SK-N-SH (cell line): ENCODE data around the gene SEMA3B. TPM values are rescaled to one million over a fixed set of nuclear protein-coding genes. Genes with fewer than 3 reads are reported as not detected.

Source experiments
- CTCF ChIA-PET: fragments of 300-600, 350-600 bp; formaldehyde crosslinking; extraction: SDS; loops from one replicate; lab custom pipeline; 2021; lab: Yijun Ruan, JAX
- POLR2A ChIA-PET: fragments of 350-600 bp; sonication (Branson Sonifier 250); formaldehyde crosslinking; extraction: SDS; loops from one replicate; lab custom pipeline; 2020; ENCODE audit warnings: antibody characterized with exemption, inconsistent platforms; lab: Yijun Ruan, JAX
- DNase-seq: peaks from one replicate; pipeline ENCODE4 v3.0.0; 2012
- H2AFZ ChIP-seq: fragments of 200-600 bp; sonication (generic); 2 replicates; pipeline ENCODE4 v1.8.1; 2016; ENCODE audit warnings: antibody characterized with exemption, mild to moderate bottlenecking, low read depth
- H3F3A ChIP-seq: fragments of 200-600 bp; sonication (generic); replicated peaks from 2 replicates; pipeline ENCODE3; 2016; ENCODE audit warnings: antibody characterized with exemption, mild to moderate bottlenecking; ENCODE audit not compliant: insufficient read depth
- H3K27ac ChIP-seq, 2 experiments: fragments of 200-500 bp in 1 of 2; fragments of 200-600 bp in 1 of 2; sonication (Bioruptor generic) in 1 of 2; sonication (generic), shearing (Covaris generic) in 1 of 2; 2 replicates each; pipeline versions ENCODE4 v1.5.1 to v1.6.1; 2014 to 2016; ENCODE audit warnings: low read depth in 2 of 2, inconsistent platforms in 1 of 2, low read length in 1 of 2, mild to moderate bottlenecking in 1 of 2, mixed read lengths in 1 of 2
- H3K27me3 ChIP-seq: fragments of 200-600 bp; sonication (generic), shearing (Covaris generic); 2 replicates; pipeline ENCODE4 v1.6.1; 2016; ENCODE audit warnings: mixed run types; ENCODE audit not compliant: insufficient read depth
- H3K36me3 ChIP-seq, 2 experiments: fragments of 200-500 bp in 1 of 2; fragments of 200-600 bp in 1 of 2; sonication (Bioruptor generic) in 1 of 2; sonication (generic) in 1 of 2; replicated peaks in 1 of 2; 2 replicates each; pipeline versions ENCODE3 to v1.5.1; 2014 to 2016; ENCODE audit warnings: low read length in 1 of 2, mild to moderate bottlenecking in 1 of 2; ENCODE audit not compliant: insufficient read depth in 2 of 2, control insufficient read depth in 1 of 2
- H3K4me1 ChIP-seq, 2 experiments: fragments of 200-500 bp in 1 of 2; fragments of 200-600 bp in 1 of 2; sonication (Bioruptor generic) in 1 of 2; sonication (generic), shearing (Covaris generic) in 1 of 2; 2 replicates each; pipeline versions ENCODE4 v1.5.1 to v1.6.1; 2014 to 2016; ENCODE audit warnings: low read depth in 1 of 2, low read length in 1 of 2, mixed run types in 1 of 2; ENCODE audit not compliant: insufficient read depth in 2 of 2, control insufficient read depth in 1 of 2
- H3K4me2 ChIP-seq: fragments of 200-600 bp; sonication (generic), shearing (Covaris generic); 2 replicates; pipeline ENCODE4 v1.6.1; 2017; ENCODE audit warnings: mixed run types
- H3K4me3 ChIP-seq, 2 experiments: fragments of 200-500 bp in 1 of 2; fragments of 200-600 bp in 1 of 2; sonication (Bioruptor generic) in 1 of 2; sonication (generic), shearing (Covaris generic) in 1 of 2; 2 replicates each; pipeline versions ENCODE4 v1.5.1 to v1.8.1; 2014 to 2016; ENCODE audit warnings: low read depth in 2 of 2, inconsistent platforms in 1 of 2, low read length in 1 of 2, mild to moderate bottlenecking in 1 of 2, mixed read lengths in 1 of 2, moderate library complexity in 1 of 2
- H3K79me2 ChIP-seq: fragments of 200-600 bp; sonication (generic); 2 replicates; pipeline ENCODE4 v1.8.1; 2017; ENCODE audit warnings: mild to moderate bottlenecking; ENCODE audit not compliant: insufficient read depth
- H3K9ac ChIP-seq: fragments of 200-600 bp; sonication (generic); 2 replicates; pipeline ENCODE4 v1.6.1; 2017; ENCODE audit warnings: mixed run types
- H3K9me2 ChIP-seq: fragments of 200-600 bp; sonication (generic); 2 replicates; pipeline ENCODE4 v1.6.1; 2017; ENCODE audit warnings: mixed run types
- H3K9me3 ChIP-seq: fragments of 200-600 bp; sonication (generic); 2 replicates; pipeline ENCODE4 v1.6.1; 2017; ENCODE audit warnings: mixed run types, mild to moderate bottlenecking, moderate library complexity
- H4K20me1 ChIP-seq: fragments of 200-600 bp; sonication (generic); 2 replicates; pipeline ENCODE4 v1.6.1; 2017; ENCODE audit warnings: mild to moderate bottlenecking, mixed run types; ENCODE audit not compliant: insufficient read depth
- CTCF ChIP-seq: fragments of 200-600 bp; sonication (generic); IDR thresholded peaks from 2 replicates; pipeline ENCODE4 v1.6.1; 2017; ENCODE audit warnings: antibody characterized with exemption, mild to moderate bottlenecking, moderate library complexity
- EP300 ChIP-seq, 2 experiments: IDR thresholded peaks; 2 replicates each; pipeline versions ENCODE4 v1.4.0 to v1.6.1; 2012; ENCODE audit warnings: borderline replicate concordance in 1 of 2, low read depth in 1 of 2, low read length in 1 of 2
- FOSL2 ChIP-seq: IDR thresholded peaks from 2 replicates; pipeline ENCODE4 v1.4.0; 2012; ENCODE audit warnings: low read depth, mild to moderate bottlenecking, moderate library complexity, borderline replicate concordance
- GATA2 ChIP-seq: sonication (generic); formaldehyde crosslinking; IDR thresholded peaks from 2 replicates; pipeline ENCODE4 v1.5.0; 2020; ENCODE audit warnings: mild to moderate bottlenecking, missing genetic modification reagents
- JUND ChIP-seq: IDR thresholded peaks from 2 replicates; pipeline ENCODE4 v1.4.0; 2012
- NRF1 ChIP-seq: IDR thresholded peaks from 2 replicates; pipeline ENCODE4 v1.6.1; 2012; ENCODE audit warnings: low read depth, mild to moderate bottlenecking, low read length
- RAD21 ChIP-seq: IDR thresholded peaks from 2 replicates; pipeline ENCODE4 v1.6.1; 2012; ENCODE audit warnings: mild to moderate bottlenecking, low read length
- REST ChIP-seq: IDR thresholded peaks from 2 replicates; pipeline ENCODE4 v1.6.1; 2012; ENCODE audit warnings: mild to moderate bottlenecking, low read depth, low read length, moderate library complexity
- RXRA ChIP-seq: IDR thresholded peaks from 2 replicates; pipeline ENCODE4 v1.4.0; 2012; ENCODE audit warnings: low read depth, mild to moderate bottlenecking, borderline replicate concordance
- SIN3A ChIP-seq: IDR thresholded peaks from 2 replicates; pipeline ENCODE4 v1.6.1; 2012; ENCODE audit warnings: low read depth, mild to moderate bottlenecking, low read length, moderate library complexity, borderline replicate concordance
- TAF1 ChIP-seq: IDR thresholded peaks from 2 replicates; pipeline ENCODE4 v1.6.1; 2012; ENCODE audit warnings: low read depth, mild to moderate bottlenecking, low read length, moderate library complexity, borderline replicate concordance
- TEAD4 ChIP-seq: IDR thresholded peaks from 2 replicates; pipeline ENCODE4 v1.4.0; 2012; ENCODE audit warnings: mild to moderate bottlenecking, borderline replicate concordance; ENCODE audit not compliant: insufficient read depth
- USF2 ChIP-seq: fragments of 150-350 bp; IDR thresholded peaks from 2 replicates; pipeline ENCODE4 v1.6.1; 2017; ENCODE audit warnings: antibody characterized with exemption, low read length, low read depth, borderline replicate concordance
- WGBS: methylation state at CpG from one replicate; pipeline ENCODE4 v1.1.6; 2017; ENCODE audit warnings: low lambda C conversion rate; 5-methylcytosine and 5-hydroxymethylcytosine counted together
- polyA plus RNA-seq, 3 experiments: library from polyadenylated mRNA; depleted of rRNA; stranded (reverse); fragments of >200 nt; gene quantifications; 2 replicates each; pipeline ENCODE4 v1.2.3, GENCODE V29; 2012

Gene SEMA3B
- polyA plus RNA-seq, 1 of the 3 experiments (the other 2 are of a cell fraction): 14.9 TPM

GRCh38 chr3:50241163-50241562 is 27.8 kb upstream of the SEMA3B start:
- H2AFZ ChIP-seq: no peak overlapping the region
- peaks cover 15 to 35% of the 10 kb centered on the region in 2 experiments; a peak in 3 of 4 replicates for H3K4me1 ChIP-seq
- no peak overlapping the region; a peak in 1 of 4 replicates for H3K27ac ChIP-seq
- H3K9ac ChIP-seq: no peak overlapping the region
- WGBS: 100% methylated on average over 1 of the region's 4 CpGs
- H3K4me2 ChIP-seq: no peak overlapping the region
- ChIA-PET POLR2A (no interaction called here), CTCF (interaction anchor here (19.2 to 61.6 kb wide), 3 partner anchors 7 to 55 kb away, joined by 433 to 1375 read pairs (median 433); partner anchors contain the start of genes GNAI2 and GNAT1)
- peaks cover 75% of the 10 kb centered on the region for H4K20me1 ChIP-seq
- no peak for DNase-seq
- H3K27me3 ChIP-seq: no peaks in the 10 kb centered on the region
- no peak overlapping the region for H3K4me3 ChIP-seq
- TF ChIP-seq CTCF (no peak), USF2 (no peak), REST (no peak), RXRA (no peak), EP300 (IDR thresholded peaks at IDR 0.05; ENCODE audit: borderline replicate concordance in 1 of 2, low read depth in 1 of 2, low read length in 1 of 2) (no peak), TAF1 (no peak), SIN3A (no peak), FOSL2 (no peak), TEAD4 (no peak), GATA2 (CRISPR knock-in tag) (no peak), RAD21 (no peak), JUND (no peak), NRF1 (no peak)
- TF ChIP-seq, all 33 proteins: peak for 0
- Histone ChIP-seq H3F3A (peaks cover 32% of the 10 kb centered on the region), H3K9me2 (no peaks in the 10 kb centered on the region), H3K9me3 (no peaks in the 10 kb centered on the region), H3K36me3 (peaks cover 0 to 13% of the 10 kb centered on the region in 2 experiments), H3K79me2 (peaks cover 100% of the 10 kb centered on the region)
